ENCODE results near the gene NCS1. TPM values are rescaled to one million over a fixed set of nuclear protein-coding genes. Genes with fewer than 3 reads are reported as not detected.

Gene NCS1
- total RNA-seq, 1 donor from 2014 or later, result 20.1 TPM

DNA sequence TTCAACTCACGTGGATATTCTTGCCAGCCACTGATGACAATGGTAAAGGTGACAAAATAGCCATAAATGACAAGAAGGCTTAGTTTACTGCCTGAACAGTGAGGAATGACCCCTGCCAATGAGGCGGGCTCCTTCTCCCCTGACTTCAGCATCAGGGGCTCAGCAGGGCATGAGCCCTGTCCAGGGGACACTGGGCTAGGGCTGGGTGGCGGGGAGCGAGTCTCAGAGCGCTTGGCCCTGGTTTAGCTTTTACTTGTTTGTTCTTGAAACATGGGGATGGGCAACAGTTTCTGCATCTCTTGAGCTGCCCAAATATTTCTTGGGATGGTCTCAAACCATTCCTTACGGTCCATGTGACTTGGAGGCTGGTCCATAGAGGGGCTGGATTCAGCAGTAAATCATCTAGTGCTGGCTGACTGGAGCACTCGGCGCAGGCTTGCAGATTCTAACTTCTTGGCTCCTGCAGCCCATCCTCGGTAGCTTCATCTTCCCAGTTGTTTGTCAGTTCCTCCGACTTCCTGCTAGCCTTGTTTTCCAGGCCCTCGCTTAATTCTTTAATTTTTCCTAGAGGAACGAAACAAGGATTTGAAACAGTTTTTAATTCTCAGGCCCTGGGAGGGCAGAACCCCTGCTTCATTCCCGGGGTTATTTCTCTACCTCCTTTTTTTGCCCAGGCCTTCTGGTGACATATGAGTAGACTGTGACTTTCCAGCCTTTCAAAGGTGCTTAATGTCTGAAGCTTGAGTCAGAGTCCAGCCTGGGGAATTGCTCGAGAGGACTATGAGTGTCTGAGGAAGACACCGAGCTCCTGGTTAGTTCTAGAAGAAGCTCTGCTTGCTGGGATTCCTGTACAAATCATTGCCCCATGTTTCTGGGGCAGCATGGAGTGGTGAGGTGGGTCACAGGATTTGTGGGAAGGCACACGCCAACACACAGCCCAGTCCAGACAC is 88.9 kb downstream of the NCS1 start:
- peaks cover 2% of the 10 kb centered on the region for H3K4me1 Mint-ChIP-seq (ENCODE audit: unreplicated experiment)
- peaks cover 14% of the 10 kb centered on the region for H3K27me3 Mint-ChIP-seq (ENCODE audit: unreplicated experiment)
- H3K36me3 Mint-ChIP-seq (ENCODE audit: low read depth, unreplicated experiment), result no peaks in the 10 kb centered on the region
- H3K9me3 Mint-ChIP-seq (ENCODE audit: unreplicated experiment), result no peaks in the 10 kb centered on the region
- no peak for DNase-seq (ENCODE audit: low spot score)
- H3K27ac Mint-ChIP-seq (ENCODE audit: unreplicated experiment), result no peak overlapping the region
- no peak for TF ChIP-seq CTCF (IDR thresholded peaks at IDR 0.05; ENCODE audit: unreplicated experiment)
- no peak overlapping the region for H3K4me3 Mint-ChIP-seq (ENCODE audit: unreplicated experiment)

DNA sequence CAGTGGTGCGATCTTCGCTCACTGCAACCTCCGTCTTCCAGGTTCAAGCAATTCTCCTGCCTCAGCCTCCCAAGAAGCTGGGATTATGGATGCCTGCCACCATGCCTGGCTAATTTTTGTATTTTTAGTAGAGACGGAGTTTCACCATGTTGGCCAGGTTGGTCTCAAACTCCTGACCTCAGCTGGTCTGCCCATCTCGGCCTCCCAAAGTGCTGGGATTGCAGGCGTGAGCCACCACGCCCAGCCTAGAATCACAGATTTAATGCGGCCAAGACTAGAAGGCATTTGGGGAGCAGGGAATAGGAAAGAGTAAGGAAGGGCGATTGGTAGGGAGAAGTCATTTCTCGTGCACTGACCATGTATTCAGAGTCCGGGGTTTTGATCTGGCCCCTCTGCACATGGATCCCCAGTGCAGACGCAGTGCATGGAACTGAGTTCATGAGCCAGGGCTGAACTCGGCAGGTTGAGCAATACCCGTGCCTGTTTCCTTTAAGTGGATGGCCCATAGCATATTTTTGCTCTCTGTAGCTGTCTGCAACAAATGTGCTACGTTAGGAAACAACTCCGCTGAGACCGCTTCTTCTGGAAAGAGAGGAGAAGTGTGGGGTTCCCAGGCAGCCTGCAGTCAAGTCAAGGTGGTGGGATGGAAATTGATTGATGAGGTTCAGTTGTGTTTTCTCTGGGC is 90.0 kb downstream of the NCS1 start:
- H3K4me3 Mint-ChIP-seq (ENCODE audit: unreplicated experiment), result no peak overlapping the region
- no peaks in the 10 kb centered on the region for H3K36me3 Mint-ChIP-seq (ENCODE audit: low read depth, unreplicated experiment)
- H3K9me3 Mint-ChIP-seq (ENCODE audit: unreplicated experiment), result no peaks in the 10 kb centered on the region
- peaks cover 15% of the 10 kb centered on the region for H3K27me3 Mint-ChIP-seq (ENCODE audit: unreplicated experiment)
- H3K4me1 Mint-ChIP-seq (ENCODE audit: unreplicated experiment), result peaks cover 12% of the 10 kb centered on the region
- no peak overlapping the region for H3K27ac Mint-ChIP-seq (ENCODE audit: unreplicated experiment)
- TF ChIP-seq CTCF (IDR thresholded peaks at IDR 0.05; ENCODE audit: unreplicated experiment), result no peak
- DNase-seq (ENCODE audit: low spot score), result no peak

- H3K4me1 Mint-ChIP-seq (ENCODE audit: unreplicated experiment), result peaks cover 18% of the 10 kb centered on the region
- TF ChIP-seq CTCF (IDR thresholded peaks at IDR 0.05; ENCODE audit: unreplicated experiment), result no peak
- H3K27ac Mint-ChIP-seq (ENCODE audit: unreplicated experiment), result no peak overlapping the region
- DNase-seq (ENCODE audit: low spot score), result no peak
- H3K36me3 Mint-ChIP-seq (ENCODE audit: low read depth, unreplicated experiment), result no peaks in the 10 kb centered on the region
- no peak overlapping the region for H3K4me3 Mint-ChIP-seq (ENCODE audit: unreplicated experiment)
- no peaks in the 10 kb centered on the region for H3K9me3 Mint-ChIP-seq (ENCODE audit: unreplicated experiment)
- peaks cover 19% of the 10 kb centered on the region for H3K27me3 Mint-ChIP-seq (ENCODE audit: unreplicated experiment)
Measured at GRCh38 chr9:130262771-130263170, 90.6 kb downstream of the NCS1 start.

DNA sequence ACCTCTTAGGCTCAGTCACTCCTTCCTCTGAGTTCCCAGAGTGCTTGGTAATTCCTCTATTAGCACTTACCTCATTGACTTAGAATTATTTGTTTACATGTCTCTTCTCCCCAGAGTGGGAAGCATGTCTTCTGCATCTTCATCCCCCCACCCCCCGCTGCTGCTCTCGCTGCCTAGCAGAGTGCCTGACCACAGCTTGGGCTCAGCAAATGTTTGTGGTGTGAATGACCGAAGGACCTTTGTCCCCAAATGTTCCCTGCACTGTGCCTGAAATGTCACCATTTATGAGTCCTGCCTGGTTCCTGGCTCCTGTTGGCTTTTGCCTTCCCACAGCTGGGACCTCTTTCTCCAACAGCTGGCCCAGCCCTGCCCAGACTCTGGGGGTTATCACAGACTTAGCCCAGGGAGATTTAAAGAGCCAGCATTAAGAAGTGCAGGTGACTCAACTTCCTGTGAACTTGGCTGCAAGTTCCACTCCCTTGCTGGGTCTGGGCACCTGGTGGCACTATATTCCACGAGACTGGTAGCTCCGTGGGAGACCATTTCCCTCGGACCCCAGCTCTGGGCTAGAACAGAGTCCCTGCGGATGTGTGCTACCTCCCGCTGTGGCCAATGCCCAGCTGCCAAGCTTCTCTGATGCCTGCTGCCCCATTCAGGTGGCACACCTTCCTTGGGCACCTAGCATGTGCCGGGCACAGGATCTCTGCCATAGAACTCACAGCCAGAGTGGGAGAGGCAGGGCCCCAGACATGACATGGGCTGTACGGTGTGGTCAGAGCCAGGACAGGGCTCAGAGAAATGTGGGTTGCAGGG is 91.6 kb downstream of the NCS1 start:
- DNase-seq (ENCODE audit: low spot score), result no peak
- Mint-ChIP-seq H3K9me3 (ENCODE audit: unreplicated experiment) (no peaks in the 10 kb centered on the region), H3K4me1 (ENCODE audit: unreplicated experiment) (peaks cover 28% of the 10 kb centered on the region), H3K27ac (ENCODE audit: unreplicated experiment) (no peak overlapping the region), H3K4me3 (ENCODE audit: unreplicated experiment) (no peak overlapping the region), H3K27me3 (ENCODE audit: unreplicated experiment) (peaks cover 22% of the 10 kb centered on the region), H3K36me3 (ENCODE audit: low read depth, unreplicated experiment) (no peaks in the 10 kb centered on the region)
- TF ChIP-seq CTCF (IDR thresholded peaks at IDR 0.05; ENCODE audit: unreplicated experiment), result no peak

All from endothelial cell (in vitro differentiated cells).